Activated naive CD8-positive, alpha-beta T cell treated with anti-CD3 and anti-CD28 coated beads for 36 hours (primary cell): ENCODE measurements around the gene P4HA2. TPM values are rescaled to one million over a fixed set of nuclear protein-coding genes. Genes with fewer than 3 reads are reported as not detected.

Source experiments
- DNase-seq: peaks from one replicate; pipeline ENCODE4 v3.0.0; 2021
- H3K27ac Mint-ChIP-seq: one replicate; pipeline ENCODE4 v1.8.0; 2022; ENCODE audit warnings: mild to moderate bottlenecking, moderate library complexity, mixed read lengths
- H3K27me3 Mint-ChIP-seq: one replicate; pipeline ENCODE4 v1.8.0; 2022; ENCODE audit warnings: mild to moderate bottlenecking, mixed read lengths
- H3K36me3 Mint-ChIP-seq: one replicate; pipeline ENCODE4 v1.8.0; 2021; ENCODE audit warnings: mild to moderate bottlenecking, mixed read lengths
- H3K4me1 Mint-ChIP-seq: one replicate; pipeline ENCODE4 v1.8.0; 2021; ENCODE audit warnings: mixed read lengths
- H3K4me3 Mint-ChIP-seq: one replicate; pipeline ENCODE4 v1.8.0; 2022; ENCODE audit warnings: mild to moderate bottlenecking, moderate library complexity, mixed read lengths
- H3K9me3 Mint-ChIP-seq: one replicate; pipeline ENCODE4 v1.8.0; 2022; ENCODE audit warnings: mixed read lengths
- total RNA-seq, 2 experiments: library from RNA; stranded (reverse); gene quantifications; one replicate each; pipeline ENCODE4 v1.2.3, GENCODE V29; 2021

P4HA2 gene
- total RNA-seq, 2 experiments from 2014 or later: 8.1 to 8.7 TPM

DNA sequence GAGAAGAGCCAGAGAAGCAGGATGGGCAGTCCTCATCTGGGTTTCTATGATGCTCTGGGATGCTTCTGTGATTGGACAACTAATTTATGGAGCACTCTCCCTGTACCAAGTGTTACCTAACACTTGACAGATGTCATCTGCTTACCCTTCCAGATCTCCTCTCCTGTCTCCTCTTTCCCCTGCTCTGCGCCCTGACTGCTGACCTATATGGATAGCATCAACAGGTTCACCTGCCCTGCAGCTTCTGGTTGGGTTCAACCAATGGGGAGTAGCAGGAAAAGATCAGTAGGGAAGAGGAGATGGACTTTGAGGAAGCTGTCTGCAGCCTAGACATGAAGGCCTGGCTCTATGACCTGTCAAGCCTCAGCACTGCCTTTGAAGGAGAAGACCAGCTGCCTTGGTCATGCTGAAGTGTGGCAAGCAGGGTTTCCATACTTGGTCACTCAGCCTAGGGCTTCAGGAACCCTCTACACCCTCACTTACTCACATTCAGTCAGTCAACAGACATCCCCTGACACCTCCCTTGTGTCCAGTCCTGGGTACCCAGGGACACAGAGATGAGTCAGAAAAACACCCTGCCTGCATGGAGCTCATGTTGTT lies 11.3 kb upstream of the P4HA2 start:
- Mint-ChIP-seq H3K9me3 (no peaks in the 10 kb centered on the region), H3K27ac (no peak overlapping the region), H3K27me3 (peaks cover 4% of the 10 kb centered on the region), H3K4me1 (peaks cover 4% of the 10 kb centered on the region), H3K36me3 (no peaks in the 10 kb centered on the region), H3K4me3 (no peak overlapping the region)
- no peak for DNase-seq

DNA sequence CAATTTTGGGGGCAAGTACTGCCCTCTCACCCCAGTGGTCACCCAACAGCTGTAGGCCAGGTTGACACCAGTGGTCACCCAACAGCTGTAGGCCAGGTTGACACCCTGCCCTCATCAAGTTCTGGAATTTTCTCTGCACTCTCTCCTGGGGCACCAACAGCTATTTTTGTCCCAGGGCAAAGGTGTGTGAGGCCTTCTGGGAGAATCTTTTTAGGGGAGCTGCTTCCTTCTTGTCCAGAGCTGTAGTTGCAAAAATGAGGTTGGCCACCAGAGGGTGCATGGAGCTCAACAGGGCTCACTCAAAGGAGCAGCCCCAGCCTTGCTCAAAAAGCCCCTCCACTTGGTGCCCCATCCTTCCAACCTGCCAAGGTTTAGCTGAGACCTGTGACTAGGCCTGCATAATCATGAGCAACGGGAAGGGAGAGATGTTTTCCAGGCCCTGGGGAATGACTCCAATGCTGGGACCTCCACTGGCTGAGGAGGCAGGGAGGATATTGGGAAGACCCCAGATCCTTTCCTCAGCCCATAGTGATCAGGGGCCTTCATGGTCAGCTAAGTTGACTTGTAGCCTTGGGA lies 10.6 kb upstream of the P4HA2 start:
- Mint-ChIP-seq H3K4me1 (peaks cover 4% of the 10 kb centered on the region), H3K27me3 (peaks cover 4% of the 10 kb centered on the region), H3K9me3 (no peaks in the 10 kb centered on the region), H3K36me3 (no peaks in the 10 kb centered on the region), H3K4me3 (no peak overlapping the region), H3K27ac (no peak overlapping the region)
- peak; percentile 77 for DNase-seq

DNA sequence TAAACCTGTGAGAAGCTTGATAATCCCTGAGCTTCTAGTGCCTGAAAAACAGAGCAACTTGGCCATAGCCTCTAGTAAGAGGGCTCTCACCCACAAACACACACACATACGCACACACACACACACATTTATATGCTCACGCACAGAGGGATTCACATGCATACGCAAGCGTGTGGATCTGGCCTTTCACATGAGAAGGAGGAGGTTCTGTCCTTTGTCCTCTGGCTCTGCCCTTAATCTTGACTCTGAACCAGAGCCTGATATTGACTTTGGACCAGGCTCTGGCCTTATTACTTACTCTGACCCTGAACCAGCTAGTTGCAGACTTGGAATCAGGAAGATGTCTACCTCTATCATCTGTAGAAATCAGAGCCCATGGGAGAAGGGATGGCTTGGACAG lies 10.0 kb upstream of the P4HA2 start:
- Mint-ChIP-seq H3K27ac (no peak overlapping the region), H3K9me3 (no peaks in the 10 kb centered on the region), H3K27me3 (peaks cover 6% of the 10 kb centered on the region), H3K4me3 (no peak overlapping the region), H3K4me1 (peaks cover 4% of the 10 kb centered on the region), H3K36me3 (no peaks in the 10 kb centered on the region)
- no peak for DNase-seq

DNA sequence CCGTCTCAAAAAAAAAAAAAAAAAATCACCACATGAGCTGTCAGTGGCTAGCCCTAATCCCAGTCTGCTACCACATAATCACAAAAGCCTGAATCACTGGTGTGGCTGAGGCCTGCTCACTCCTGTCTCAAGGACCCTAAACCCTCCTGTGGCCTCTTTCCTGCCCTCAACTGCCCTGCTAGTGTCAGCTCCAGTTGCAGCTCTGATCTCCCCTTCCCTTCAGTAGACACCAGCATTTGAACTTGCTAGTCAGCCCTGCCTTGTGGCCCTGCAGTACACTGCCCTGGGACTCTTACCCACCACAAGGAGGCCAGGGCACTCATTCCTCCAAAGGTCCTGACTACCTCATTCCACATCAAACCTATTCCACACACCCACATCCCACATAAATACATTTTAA lies 9.5 kb upstream of the P4HA2 start:
- H3K4me3 Mint-ChIP-seq: no peak overlapping the region
- H3K4me1 Mint-ChIP-seq: peaks cover 4% of the 10 kb centered on the region
- no peak for DNase-seq
- no peaks in the 10 kb centered on the region for H3K9me3 Mint-ChIP-seq
- no peak overlapping the region for H3K27ac Mint-ChIP-seq
- H3K36me3 Mint-ChIP-seq: no peaks in the 10 kb centered on the region
- peaks cover 10% of the 10 kb centered on the region for H3K27me3 Mint-ChIP-seq

DNA sequence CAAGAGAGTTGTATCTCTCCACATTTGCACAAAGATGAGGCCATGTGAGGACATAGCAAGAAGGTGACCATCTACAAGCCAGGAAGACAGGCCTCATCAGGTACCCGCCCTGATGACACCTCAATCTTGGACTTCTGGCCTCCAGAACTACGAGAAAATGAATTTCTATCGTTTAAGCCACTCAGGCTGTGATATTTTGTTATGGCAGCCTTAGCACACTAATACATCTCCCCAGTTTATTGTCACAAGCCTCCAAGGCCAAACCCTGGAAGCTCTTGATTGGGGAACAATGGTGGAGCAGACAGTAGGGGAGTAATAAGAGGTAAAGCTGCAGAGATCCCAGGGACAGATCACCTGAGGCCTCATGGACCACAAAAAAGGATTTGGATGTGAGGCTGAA lies 7.7 kb upstream of the P4HA2 start:
- no peak for DNase-seq
- H3K9me3 Mint-ChIP-seq: no peaks in the 10 kb centered on the region
- no peaks in the 10 kb centered on the region for H3K36me3 Mint-ChIP-seq
- H3K27ac Mint-ChIP-seq: no peak overlapping the region
- no peak overlapping the region for H3K4me3 Mint-ChIP-seq
- H3K4me1 Mint-ChIP-seq: peaks cover 4% of the 10 kb centered on the region
- H3K27me3 Mint-ChIP-seq: peaks cover 14% of the 10 kb centered on the region

DNA sequence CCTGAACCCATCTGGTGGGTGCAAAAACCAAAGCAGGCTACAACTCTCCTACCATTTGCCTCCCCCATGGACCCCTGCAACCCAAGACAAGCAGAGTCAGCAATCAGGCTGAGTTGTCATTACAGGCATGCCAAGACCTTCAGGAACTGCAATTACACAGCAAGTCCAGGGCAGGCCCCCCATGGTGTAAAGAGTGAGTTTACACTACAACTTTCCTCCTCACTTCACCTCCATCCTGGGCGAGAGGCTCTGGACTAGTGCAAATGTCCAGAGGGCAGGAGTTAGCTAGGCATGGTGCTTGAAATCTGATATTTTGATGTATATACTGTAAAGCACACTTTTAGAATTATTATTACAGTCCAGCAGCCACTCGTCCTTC lies 7.0 kb upstream of the P4HA2 start:
- no peak for DNase-seq
- no peaks in the 10 kb centered on the region for H3K36me3 Mint-ChIP-seq

DNA sequence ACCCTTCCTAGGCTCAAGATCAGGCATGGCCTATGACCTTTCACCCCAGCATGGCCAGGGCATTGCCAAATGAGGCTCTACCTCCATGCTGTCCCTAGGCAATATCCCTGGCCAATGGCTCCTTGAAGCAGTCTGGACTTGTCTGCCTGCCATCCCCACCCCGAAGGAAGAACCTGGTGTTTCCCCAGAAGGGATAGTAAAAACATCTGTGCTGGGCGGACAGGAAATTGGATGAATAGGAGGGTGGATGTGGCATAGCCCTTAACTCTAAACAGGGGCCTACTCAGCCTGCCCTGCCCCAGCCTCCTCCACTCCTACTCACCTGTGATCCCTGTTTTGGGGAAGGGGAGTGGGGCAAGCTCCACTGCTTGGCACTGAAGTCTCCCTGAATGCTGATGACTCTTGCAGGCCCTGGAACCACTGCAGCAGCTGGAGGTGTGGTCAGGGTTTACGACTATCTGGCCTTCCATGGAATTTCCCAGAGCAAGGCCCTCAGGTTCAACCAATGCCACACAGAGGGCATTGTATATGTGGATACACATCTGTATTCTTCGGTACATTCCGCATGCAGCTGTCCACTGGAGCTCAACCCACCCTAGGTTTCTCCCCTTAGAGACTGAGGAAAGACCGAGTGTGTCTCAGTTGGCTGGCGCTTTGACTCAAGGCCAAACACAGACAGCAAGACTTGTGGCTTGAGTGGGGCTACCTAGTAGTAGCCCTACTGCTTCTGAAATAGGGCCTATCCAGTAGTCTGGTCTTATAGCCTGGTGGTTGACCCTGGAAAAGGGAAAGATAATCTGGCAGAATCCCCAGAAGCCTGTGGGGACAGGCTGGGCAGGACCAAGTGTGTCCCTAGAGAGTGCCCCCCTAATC lies 6.4 kb upstream of the P4HA2 start:
- H3K27me3 Mint-ChIP-seq: peaks cover 27% of the 10 kb centered on the region
- H3K4me1 Mint-ChIP-seq: peaks cover 4% of the 10 kb centered on the region
- H3K36me3 Mint-ChIP-seq: no peaks in the 10 kb centered on the region
- no peaks in the 10 kb centered on the region for H3K9me3 Mint-ChIP-seq
- H3K27ac Mint-ChIP-seq: no peak overlapping the region
- H3K4me3 Mint-ChIP-seq: no peak overlapping the region
- no peak for DNase-seq

More for the DNA sequence above, 7.0 kb upstream of the P4HA2 start:
- no peak overlapping the region for H3K4me3 Mint-ChIP-seq
- H3K4me1 Mint-ChIP-seq: peaks cover 4% of the 10 kb centered on the region
- peaks cover 21% of the 10 kb centered on the region for H3K27me3 Mint-ChIP-seq
- no peak overlapping the region for H3K27ac Mint-ChIP-seq
- no peaks in the 10 kb centered on the region for H3K9me3 Mint-ChIP-seq

DNA sequence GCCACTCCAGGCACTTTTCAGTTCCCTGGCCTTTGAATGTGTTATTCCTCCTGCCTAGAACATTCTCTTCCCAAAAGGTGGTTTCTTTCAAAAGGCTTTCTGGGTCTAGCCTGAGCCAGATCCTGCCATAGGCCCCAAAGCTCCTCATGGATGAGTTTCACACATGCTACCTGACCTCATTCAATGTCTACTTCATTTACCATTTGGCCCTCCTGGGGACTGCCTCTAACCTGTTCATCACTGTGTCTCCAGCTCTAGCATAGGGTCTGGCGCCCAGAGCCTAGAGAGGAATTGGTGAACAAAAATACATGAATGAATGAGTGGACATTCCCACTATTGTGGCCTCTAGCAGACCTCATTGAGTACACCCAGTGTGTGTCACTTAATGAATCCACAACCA lies 5.4 kb upstream of the P4HA2 start:
- Mint-ChIP-seq H3K27me3 (peaks cover 36% of the 10 kb centered on the region), H3K4me1 (peaks cover under 1% of the 10 kb centered on the region), H3K4me3 (no peak overlapping the region), H3K9me3 (no peaks in the 10 kb centered on the region), H3K36me3 (no peaks in the 10 kb centered on the region), H3K27ac (no peak overlapping the region)
- no peak for DNase-seq

DNA sequence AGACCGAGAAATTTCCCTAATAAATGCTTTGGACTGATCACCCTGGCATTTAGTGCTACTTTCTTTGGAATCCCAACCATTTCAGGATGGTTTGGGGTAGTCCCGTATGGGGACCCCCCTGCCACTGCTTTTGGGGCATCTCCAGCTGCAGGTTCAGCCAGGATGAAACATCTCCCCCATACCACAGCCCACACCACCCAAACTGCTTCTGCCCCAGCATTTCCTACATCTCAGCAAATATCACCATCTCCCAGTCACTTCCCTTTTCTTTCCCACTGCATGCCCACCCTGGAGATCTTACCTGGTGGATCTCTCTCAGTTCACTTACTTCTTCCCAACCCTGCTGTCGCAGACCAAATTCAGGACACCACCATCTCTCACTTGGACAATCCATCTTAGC lies 4.8 kb upstream of the P4HA2 start:
- no peak overlapping the region for H3K27ac Mint-ChIP-seq
- peaks cover 37% of the 10 kb centered on the region for H3K27me3 Mint-ChIP-seq
- H3K4me3 Mint-ChIP-seq: no peak overlapping the region
- no peaks in the 10 kb centered on the region for H3K9me3 Mint-ChIP-seq
- no peak for DNase-seq
- H3K36me3 Mint-ChIP-seq: no peaks in the 10 kb centered on the region
- no peaks in the 10 kb centered on the region for H3K4me1 Mint-ChIP-seq

DNA sequence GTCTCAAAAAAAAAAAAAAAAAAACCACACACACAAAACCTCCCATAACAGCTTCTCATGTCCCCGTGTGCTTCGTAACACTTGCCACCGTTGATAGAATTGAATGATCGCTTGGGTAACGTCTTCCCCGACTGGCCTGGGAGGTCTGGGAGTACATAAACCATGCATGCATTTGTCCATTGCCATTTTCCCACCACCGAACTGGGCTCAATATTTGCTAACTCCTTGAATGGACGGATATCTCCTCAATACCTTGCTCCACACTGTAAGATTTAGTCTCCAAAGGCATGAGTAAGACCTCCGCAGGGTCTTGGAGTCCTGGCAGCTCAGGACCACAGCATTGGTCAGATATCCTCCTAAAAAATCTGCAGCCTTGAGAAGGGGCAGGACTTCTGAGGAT lies 3.2 kb upstream of the P4HA2 start:
- Mint-ChIP-seq H3K27ac (no peak overlapping the region), H3K27me3 (peaks cover 44% of the 10 kb centered on the region), H3K4me3 (no peak overlapping the region), H3K36me3 (no peaks in the 10 kb centered on the region), H3K9me3 (no peaks in the 10 kb centered on the region), H3K4me1 (peaks cover 1% of the 10 kb centered on the region)
- DNase-seq: no peak

DNA sequence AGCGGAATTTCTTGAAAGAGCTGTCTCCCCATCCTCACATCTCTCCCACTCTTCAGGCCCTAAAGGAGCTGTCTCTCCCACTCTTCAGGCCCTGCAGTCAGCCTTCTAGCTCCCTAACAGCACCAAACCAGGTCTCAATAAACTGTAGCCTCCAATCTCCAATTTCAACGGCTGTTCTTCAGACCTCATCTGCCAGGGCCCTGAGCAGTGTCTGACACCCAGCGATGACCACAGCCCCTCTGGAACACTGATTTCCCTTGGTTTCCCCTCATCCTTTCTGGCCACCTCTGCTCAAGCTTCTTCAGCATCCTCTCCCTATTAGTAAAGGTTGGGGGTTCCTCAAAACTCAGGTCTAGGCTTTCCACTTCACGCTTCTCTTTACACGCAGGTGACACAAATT lies 1.6 kb upstream of the P4HA2 start:
- Mint-ChIP-seq H3K4me1 (peaks cover 9% of the 10 kb centered on the region), H3K9me3 (no peaks in the 10 kb centered on the region), H3K27ac (no peak overlapping the region), H3K27me3 (peaks cover 50% of the 10 kb centered on the region), H3K4me3 (peak overlapping the region; percentile 62), H3K36me3 (peaks cover 4% of the 10 kb centered on the region)
- DNase-seq: no peak

DNA sequence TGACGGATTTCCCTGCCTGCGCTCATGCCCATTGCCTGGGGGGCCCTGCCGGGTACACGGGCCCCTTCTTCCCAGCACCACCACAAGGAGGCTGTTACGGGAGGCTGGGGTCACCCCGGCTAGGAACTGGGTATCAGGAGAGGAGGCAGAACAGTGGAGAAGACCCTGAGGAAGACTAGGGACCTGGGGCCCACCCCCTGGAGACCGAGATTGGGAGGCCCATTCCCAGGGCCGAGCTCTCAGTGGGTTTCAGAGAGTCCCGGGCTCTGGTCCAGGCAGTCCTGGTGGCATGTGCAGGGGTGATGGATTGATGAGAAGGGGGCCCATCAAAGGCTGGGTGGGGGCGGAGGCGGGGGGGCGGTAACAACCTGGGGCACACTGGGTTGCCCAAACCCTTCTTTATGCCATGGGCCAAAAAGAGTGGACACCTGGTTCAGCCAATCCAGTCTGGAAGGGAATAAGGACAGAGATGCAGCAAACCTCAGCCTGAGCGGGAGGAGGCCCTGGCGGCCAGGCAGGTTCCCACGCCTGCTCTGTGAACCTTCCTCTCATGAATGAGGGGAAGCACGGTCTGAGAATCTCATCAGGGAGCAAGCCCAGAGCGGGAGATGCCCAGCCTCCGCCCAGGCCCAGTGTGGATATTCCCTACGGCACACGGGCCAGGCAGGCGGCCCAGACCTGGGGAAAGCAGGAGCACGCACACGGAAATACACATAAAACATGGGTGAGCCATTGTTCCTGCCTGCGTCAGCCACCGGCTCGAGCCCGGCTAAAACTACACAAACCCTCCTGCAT lies 785 bp upstream of the P4HA2 start:
- DNase-seq: no peak
- H3K9me3 Mint-ChIP-seq: no peaks in the 10 kb centered on the region
- H3K4me3 Mint-ChIP-seq: peak overlapping the region; percentile 62
- H3K27me3 Mint-ChIP-seq: peaks cover 50% of the 10 kb centered on the region
- no peak overlapping the region for H3K27ac Mint-ChIP-seq
- H3K36me3 Mint-ChIP-seq: peaks cover 4% of the 10 kb centered on the region
- peaks cover 9% of the 10 kb centered on the region for H3K4me1 Mint-ChIP-seq

DNA sequence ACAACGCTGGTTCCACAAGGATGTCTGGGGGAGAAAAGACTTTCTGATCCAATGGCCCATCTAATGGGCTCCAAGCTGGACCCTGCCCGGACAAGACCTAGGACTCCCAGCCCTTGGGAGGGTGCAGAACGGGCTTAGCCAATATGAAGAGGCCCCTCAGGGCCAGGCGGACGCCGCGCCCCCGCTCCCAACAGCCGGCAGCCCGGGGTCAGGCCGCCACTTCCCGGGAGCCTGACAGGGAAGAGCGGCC lies 493 bp downstream of the P4HA2 start:
- Mint-ChIP-seq H3K27me3 (peaks cover 44% of the 10 kb centered on the region), H3K27ac (no peak overlapping the region), H3K9me3 (no peaks in the 10 kb centered on the region), H3K4me3 (peak overlapping the region; percentile 50), H3K4me1 (peaks cover 9% of the 10 kb centered on the region), H3K36me3 (peaks cover 4% of the 10 kb centered on the region)
- no peak for DNase-seq

DNA sequence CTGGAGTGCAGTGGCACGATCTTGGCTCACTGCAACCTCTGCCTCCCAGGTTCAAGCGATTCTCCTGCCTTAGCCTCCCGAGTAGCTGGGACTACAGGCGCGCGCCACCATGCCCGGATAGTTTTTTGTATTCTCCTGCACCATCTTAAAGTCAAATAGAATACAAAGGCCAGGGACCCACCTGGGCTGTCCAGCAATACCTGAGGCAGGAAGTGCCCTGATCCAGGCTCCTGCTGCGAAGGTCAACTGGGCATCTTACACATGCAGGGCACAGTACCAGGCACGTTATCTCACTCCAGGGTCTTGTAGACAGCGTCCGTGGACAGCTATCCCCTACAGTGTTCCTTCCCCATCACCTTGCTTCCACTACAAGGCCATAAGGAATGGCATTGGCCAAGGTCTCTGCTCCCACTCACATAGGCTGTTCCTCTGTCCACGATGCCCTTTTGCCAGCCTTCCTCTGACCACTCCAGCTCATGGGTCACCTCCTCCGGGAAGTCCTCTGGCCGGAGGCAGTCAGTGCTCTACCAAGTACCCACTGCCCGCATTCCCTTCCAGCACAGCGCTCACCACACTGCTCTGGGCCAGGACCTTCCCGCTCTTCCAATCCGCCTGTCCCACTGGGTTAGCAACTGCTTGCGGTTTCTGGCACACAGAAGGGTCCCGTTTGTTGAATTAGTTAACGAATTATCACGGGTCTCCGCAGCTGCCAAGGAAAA lies 978 bp downstream of the P4HA2 start:
- Mint-ChIP-seq H3K4me3 (peak overlapping the region; percentile 50), H3K27ac (no peak overlapping the region), H3K4me1 (peaks cover 9% of the 10 kb centered on the region), H3K27me3 (peaks cover 44% of the 10 kb centered on the region), H3K36me3 (peaks cover 4% of the 10 kb centered on the region), H3K9me3 (no peaks in the 10 kb centered on the region)
- DNase-seq: no peak
